ENCODE results near the gene FARP2. TPM values are rescaled to one million over a fixed set of nuclear protein-coding genes. Genes with fewer than 3 reads are reported as not detected.

FARP2 gene
- total RNA-seq, 2 donors from 2014 or later = 31.1 to 35.3 TPM

GRCh38 chr2:241532733-241533601 lies 176.9 kb downstream of the FARP2 start:
- intact Hi-C loops (cut with DNase I) = no loop called here
- DNase-seq (ENCODE audit: low spot score) = no peak

DNA sequence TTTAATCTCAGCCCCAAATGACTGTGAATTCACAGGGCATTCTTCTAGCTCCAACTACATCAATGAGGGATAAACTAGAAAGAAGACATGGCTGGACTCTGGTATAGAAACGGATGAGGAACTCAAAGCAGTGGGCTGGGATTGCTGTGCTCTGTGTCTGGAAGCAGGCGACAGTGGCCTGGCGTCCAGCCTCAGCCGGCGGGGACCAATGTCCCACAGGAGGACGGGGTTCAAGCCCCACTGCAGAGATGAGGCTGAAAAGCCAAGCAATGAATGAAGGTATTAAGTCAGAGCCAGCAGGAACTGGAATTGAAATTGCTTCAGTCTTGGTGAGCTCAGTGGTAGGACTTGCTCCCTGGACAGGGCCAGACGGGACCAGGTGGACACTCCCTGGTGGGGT lies 178.2 kb downstream of the FARP2 start:
- no peak for DNase-seq (ENCODE audit: low spot score)

GRCh38 chr2:241534701-241535375 lies 178.8 kb downstream of the FARP2 start:
- intact Hi-C loops (cut with DNase I) = no loop called here
- DNase-seq (ENCODE audit: low spot score) = no peak

More for the DNA sequence above, 178.2 kb downstream of the FARP2 start:
- intact Hi-C loops (cut with DNase I) = no loop called here

DNA sequence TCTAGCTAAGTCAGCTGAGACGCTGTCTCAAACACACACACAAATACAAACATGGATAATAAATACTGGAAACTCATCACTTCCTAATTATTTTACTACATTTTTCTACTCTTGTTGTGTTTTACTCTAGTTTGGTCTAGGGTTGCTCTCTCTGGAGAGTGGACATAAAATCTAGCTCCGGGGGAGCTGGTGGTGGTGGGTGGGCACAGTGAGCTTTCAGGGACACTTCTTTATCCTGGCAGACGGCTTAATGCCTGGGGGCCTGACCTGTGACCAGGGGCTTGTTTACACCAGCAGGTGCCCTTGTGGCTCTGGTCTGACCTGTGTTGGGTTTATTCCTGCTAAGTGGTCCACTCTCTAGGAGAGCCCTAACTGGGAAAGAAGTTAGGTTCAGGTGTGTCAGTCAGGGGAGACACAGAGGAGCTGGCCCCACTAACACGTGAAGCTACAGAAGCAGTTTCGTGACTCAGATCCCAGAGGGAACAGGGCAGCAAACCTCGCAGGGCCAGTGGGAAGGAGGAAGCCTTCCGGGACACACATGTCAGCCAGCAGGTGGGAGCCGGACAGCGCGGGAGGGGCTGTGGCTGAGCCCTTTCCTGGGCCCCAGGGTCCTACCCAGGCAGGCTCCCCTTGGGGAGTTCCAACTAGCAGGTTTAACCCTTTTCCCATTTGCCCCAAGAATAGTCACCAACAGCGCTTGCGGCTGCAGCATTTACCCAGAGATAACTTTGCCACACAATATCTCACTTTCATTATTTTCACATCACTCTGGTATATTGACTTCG lies 180.0 kb downstream of the FARP2 start:
- intact Hi-C loops (cut with DNase I) = no loop called here
- no peak for DNase-seq (ENCODE audit: low spot score)

DNA sequence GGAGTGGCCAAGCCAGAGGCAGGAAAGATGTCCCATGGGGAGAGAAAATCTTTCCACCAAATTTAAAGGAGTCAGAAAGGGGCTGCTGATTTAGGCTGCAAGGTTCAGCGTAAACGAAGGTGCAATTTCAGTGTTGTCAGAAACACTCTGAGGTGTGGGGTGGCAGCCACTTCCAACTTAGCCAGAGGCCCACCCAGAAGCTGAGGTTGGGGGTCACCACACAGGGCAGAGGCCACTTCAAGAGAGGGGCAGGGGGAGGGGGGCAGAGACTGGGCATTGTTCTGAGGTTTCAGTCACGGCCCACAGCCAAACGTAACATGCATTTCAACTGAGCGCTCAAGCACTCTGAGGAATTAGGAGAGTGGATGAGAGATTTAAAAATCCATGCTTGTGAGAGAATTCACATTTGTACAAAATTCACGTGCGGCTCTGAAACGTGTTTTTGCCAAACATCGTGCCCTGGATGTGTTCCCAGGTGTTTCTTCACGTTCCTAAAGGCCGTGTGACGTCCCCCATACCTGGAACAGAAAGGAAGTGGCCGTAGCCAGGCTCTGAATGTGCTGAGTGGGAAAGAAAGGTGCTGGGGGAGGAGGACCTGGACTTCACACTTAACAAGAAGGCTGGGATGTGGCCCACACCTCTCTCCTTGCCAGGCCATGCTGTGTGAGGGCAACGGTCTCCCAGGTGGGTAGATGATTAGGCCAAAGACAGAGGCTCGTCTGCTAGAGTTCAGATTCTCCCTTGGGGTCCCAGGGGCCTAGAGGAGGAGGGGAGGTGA lies 182.9 kb downstream of the FARP2 start:
- DNase-seq (ENCODE audit: low spot score) = no peak

DNA sequence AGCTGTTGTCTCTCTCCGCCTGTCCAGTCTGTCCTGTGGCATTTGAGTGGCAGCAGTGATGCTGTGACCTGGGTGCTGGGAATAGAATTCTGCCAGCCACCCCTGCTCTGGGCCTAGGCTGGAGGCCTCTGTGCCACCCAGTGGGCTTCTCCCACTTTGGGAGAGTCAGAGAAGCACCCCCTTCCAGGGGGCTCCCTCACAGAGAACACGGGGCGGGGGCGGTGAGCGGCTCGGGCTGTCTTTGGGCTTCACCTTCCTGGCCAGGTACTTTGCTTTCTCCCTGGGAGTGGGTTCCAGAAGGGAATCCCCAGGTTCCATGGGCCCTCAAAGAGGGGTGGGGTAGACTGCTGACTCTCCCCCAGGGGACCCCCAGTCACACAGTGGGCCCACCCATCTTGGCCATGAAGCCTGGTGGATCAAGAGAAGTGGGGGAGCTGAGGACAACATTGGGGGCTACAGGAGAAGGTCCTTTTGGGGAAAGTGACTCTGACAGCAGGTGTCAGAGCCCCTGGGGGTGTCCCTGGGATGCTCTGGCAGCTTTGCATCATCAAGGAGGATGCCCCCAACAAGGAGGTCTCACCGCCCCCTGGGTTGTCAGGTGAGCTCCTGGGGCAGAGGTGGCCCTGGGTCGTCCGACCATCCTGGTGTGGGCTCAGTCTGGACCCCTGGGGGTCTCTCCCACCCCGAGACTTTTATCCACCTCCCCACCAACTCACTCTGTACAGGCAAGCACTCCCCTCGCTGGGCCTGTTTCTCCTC lies 183.7 kb downstream of the FARP2 start:
- DNase-seq (ENCODE audit: low spot score) = no peak
- intact Hi-C loops (cut with DNase I) = no loop called here

More for the DNA sequence above, 182.9 kb downstream of the FARP2 start:
- intact Hi-C loops (cut with DNase I) = no loop called here

DNA sequence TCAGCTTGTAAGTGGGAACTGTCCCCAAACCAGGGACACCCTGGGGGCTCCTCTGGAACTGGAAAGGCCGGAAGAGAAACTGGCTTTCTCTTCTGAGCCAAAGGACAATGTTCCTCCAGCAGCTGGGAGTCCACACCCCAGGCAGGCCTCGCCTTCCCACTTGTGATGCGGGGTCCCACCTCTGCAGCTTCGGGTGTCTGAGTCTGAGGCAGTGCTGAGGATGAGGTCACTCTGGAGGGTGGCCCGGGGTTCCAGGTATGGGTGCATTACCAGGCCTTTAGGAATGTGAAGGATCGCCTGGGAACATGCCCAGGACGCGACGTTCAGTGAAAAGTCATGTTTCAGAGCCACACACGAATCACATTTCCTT lies 184.3 kb downstream of the FARP2 start:
- intact Hi-C loops (cut with DNase I) = no loop called here
- no peak for DNase-seq (ENCODE audit: low spot score)

DNA sequence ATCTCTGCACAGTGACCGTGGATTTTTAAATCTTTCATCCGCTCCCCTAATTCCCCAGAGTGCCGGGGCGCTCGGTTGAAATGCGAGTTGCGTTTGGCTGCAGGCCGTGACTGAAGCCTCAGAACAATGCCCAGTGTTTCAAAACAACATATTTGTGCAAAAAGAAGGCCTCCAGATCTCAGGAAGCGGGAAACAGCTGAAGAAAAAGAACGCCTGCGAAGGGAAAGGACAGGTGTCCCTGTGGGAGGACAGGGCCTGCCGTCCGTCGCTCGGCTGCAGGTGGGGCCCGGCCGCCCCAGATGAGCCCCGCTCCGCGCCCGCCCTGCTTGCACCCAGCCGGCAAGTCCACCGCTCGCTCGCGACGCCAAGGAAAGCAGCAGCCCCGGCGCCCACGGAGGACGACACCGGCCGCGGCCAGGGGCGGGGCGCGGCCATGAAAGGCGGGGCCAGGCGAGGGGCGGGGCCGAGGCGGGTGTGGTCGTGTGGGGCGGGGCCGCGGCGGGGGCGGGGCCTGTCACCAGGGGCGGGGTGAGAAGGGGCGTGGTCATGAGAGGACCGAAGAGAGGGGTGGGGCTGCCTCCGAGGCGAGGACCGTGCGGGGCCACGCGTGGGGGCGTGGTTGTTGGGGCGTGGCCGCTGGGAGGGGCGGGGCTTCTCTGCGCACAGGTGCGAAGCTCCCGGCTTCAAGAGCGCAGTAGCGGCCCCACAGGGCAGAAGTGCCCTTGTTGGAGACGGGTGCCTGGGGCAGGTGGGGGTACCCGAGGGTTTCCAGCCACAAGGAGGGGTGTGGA lies 184.9 kb downstream of the FARP2 start:
- intact Hi-C loops (cut with DNase I) = no loop called here
- no peak for DNase-seq (ENCODE audit: low spot score)

GRCh38 chr2:241541564-241542277 lies 185.6 kb downstream of the FARP2 start:
- intact Hi-C loops (cut with DNase I) = no loop called here
- DNase-seq (ENCODE audit: low spot score) = no peak

GRCh38 chr2:241542278-241542605 lies 186.2 kb downstream of the FARP2 start:
- intact Hi-C loops (cut with DNase I) = no loop called here
- DNase-seq (ENCODE audit: low spot score) = no peak

Small RNA genes within 50 kb of the gene (microRNA-seq; reads per million reads assigned to microRNA genes)
- gene MIR3133 (ENCODE audit: borderline microRNAs expressed in 2 of 2) = 0 reads per million in 2 donors

Other genes with a start within 250 kb of the FARP2 start
- 1 to 10 TPM; 2.3 to 4.4 TPM for gene PASK, start 206.8 kb upstream of the FARP2 start, total RNA-seq
- 10 to 100 TPM; 49.3 to 53.0 TPM for gene PPP1R7, start 205.8 kb upstream of the FARP2 start, total RNA-seq
- under 1 TPM; 0.32 to 0.95 TPM for gene ANO7, start 167.6 kb upstream of the FARP2 start, total RNA-seq
- 100 to 1,000 TPM; 428 to 459 TPM for gene HDLBP, start 40.6 kb upstream of the FARP2 start, total RNA-seq
- 100 to 1,000 TPM; 395 to 423 TPM for gene SEPTIN2, start 40.4 kb upstream of the FARP2 start, total RNA-seq
- 100 to 1,000 TPM in 1 of 2 donors, 10 to 100 TPM in 1; 92.5 to 103 TPM for gene STK25, start 152.3 kb downstream of the FARP2 start, total RNA-seq
- gene BOK, start 202.5 kb downstream of the FARP2 start, total RNA-seq = 10 to 100 TPM; 20.1 to 29.7 TPM